Mononuclear cell (primary cell): ENCODE results near the gene CNPY4. TPM values are rescaled to one million over a fixed set of nuclear protein-coding genes. Genes with fewer than 3 reads are reported as not detected.

Experiments used
- H3K27me3 ChIP-seq: 2 replicates; pipeline ENCODE4 v1.6.0; 2011; ENCODE audit warnings: low read length, control low read depth; ENCODE audit not compliant: insufficient read depth
- H3K4me1 ChIP-seq: 2 replicates; pipeline ENCODE4 v1.5.1; 2011; ENCODE audit warnings: mild to moderate bottlenecking, low read length, control low read depth; ENCODE audit not compliant: insufficient read depth
- H3K4me3 ChIP-seq: 2 replicates; pipeline ENCODE4 v1.5.1; 2011; ENCODE audit warnings: mild to moderate bottlenecking, low read length, moderate library complexity
- H3K9me3 ChIP-seq: 2 replicates; pipeline ENCODE4 v1.5.1; 2011; ENCODE audit warnings: low read depth, mild to moderate bottlenecking, control low read depth, low read length
- total RNA-seq: library from RNA; depleted of rRNA; stranded (reverse); fragments of >200 nt; gene quantifications from one replicate; pipeline ENCODE4 v1.2.3, GENCODE V29; 2012

The CNPY4 gene
- total RNA-seq, 1 donor: 13.3 TPM

GRCh38 chr7:100088621-100089457 lies 30.6 kb upstream of the CNPY4 start, which contains the start of gene COPS6:
COPS6 (plus strand) TSS chr7:100088969; CDS start chr7:100088991, 22 bp downstream.
- Histone ChIP-seq H3K9me3 (no peaks in the 10 kb centered on the region), H3K4me3 (peak within 1 kb of the TSS; percentile 86), H3K4me1 (peaks cover 25% of the 10 kb centered on the region), H3K27me3 (no peaks in the 10 kb centered on the region)

GRCh38 chr7:100089458-100090196 lies 29.8 kb upstream of the CNPY4 start:
- no peaks in the 10 kb centered on the region for H3K9me3 ChIP-seq
- H3K4me3 ChIP-seq: peak overlapping the region; percentile 86
- peaks cover 25% of the 10 kb centered on the region for H3K4me1 ChIP-seq
- no peaks in the 10 kb centered on the region for H3K27me3 ChIP-seq

- no peak overlapping the region for H3K4me3 ChIP-seq
Measured at GRCh38 chr7:100090527-100091410, 28.7 kb upstream of the CNPY4 start.

GRCh38 chr7:100091411-100092181 lies 27.8 kb upstream of the CNPY4 start:
- Histone ChIP-seq H3K27me3 (no peaks in the 10 kb centered on the region), H3K4me1 (peaks cover 19% of the 10 kb centered on the region), H3K4me3 (no peak overlapping the region), H3K9me3 (no peaks in the 10 kb centered on the region)

More at GRCh38 chr7:100090527-100091410, 28.7 kb upstream of the CNPY4 start:
- H3K9me3 ChIP-seq: no peaks in the 10 kb centered on the region
- peaks cover 22% of the 10 kb centered on the region for H3K4me1 ChIP-seq
- H3K27me3 ChIP-seq: no peaks in the 10 kb centered on the region

- peaks cover 16% of the 10 kb centered on the region for H3K4me1 ChIP-seq
- H3K9me3 ChIP-seq: no peaks in the 10 kb centered on the region
- no peaks in the 10 kb centered on the region for H3K27me3 ChIP-seq
- no peak overlapping the region for H3K4me3 ChIP-seq
Measured at GRCh38 chr7:100093054-100093453, 26.4 kb upstream of the CNPY4 start.

GRCh38 chr7:100093498-100093897 lies 25.9 kb upstream of the CNPY4 start:
- Histone ChIP-seq H3K9me3 (no peaks in the 10 kb centered on the region), H3K4me1 (peaks cover 12% of the 10 kb centered on the region), H3K4me3 (no peak overlapping the region), H3K27me3 (no peaks in the 10 kb centered on the region)

GRCh38 chr7:100093925-100094486 lies 25.4 kb upstream of the CNPY4 start:
- no peak overlapping the region for H3K4me3 ChIP-seq
- no peaks in the 10 kb centered on the region for H3K9me3 ChIP-seq
- no peaks in the 10 kb centered on the region for H3K27me3 ChIP-seq
- peaks cover 12% of the 10 kb centered on the region for H3K4me1 ChIP-seq

- H3K4me3 ChIP-seq: no peak overlapping the region
- H3K4me1 ChIP-seq: peaks cover 15% of the 10 kb centered on the region
Measured at GRCh38 chr7:100095289-100095688, 24.1 kb upstream of the CNPY4 start.

GRCh38 chr7:100095704-100096103 lies 23.7 kb upstream of the CNPY4 start:
- no peaks in the 10 kb centered on the region for H3K27me3 ChIP-seq

More at GRCh38 chr7:100095289-100095688, 24.1 kb upstream of the CNPY4 start:
- no peaks in the 10 kb centered on the region for H3K9me3 ChIP-seq
- no peaks in the 10 kb centered on the region for H3K27me3 ChIP-seq

GRCh38 chr7:100098913-100099312 lies 20.5 kb upstream of the CNPY4 start:
- H3K27me3 ChIP-seq: no peaks in the 10 kb centered on the region
- H3K9me3 ChIP-seq: no peaks in the 10 kb centered on the region
- no peak overlapping the region for H3K4me3 ChIP-seq
- H3K4me1 ChIP-seq: peaks cover 25% of the 10 kb centered on the region

More at GRCh38 chr7:100095704-100096103, 23.7 kb upstream of the CNPY4 start:
- H3K4me3 ChIP-seq: no peak overlapping the region
- no peaks in the 10 kb centered on the region for H3K9me3 ChIP-seq
- H3K4me1 ChIP-seq: peaks cover 15% of the 10 kb centered on the region

- peaks cover 25% of the 10 kb centered on the region for H3K4me1 ChIP-seq
Measured at GRCh38 chr7:100099452-100099851, 20.0 kb upstream of the CNPY4 start.

GRCh38 chr7:100100420-100101015 lies 18.9 kb upstream of the CNPY4 start:
- no peaks in the 10 kb centered on the region for H3K27me3 ChIP-seq
- H3K9me3 ChIP-seq: no peaks in the 10 kb centered on the region
- H3K4me3 ChIP-seq: peak overlapping the region; percentile 86
- H3K4me1 ChIP-seq: peaks cover 25% of the 10 kb centered on the region

More at GRCh38 chr7:100099452-100099851, 20.0 kb upstream of the CNPY4 start:
- H3K27me3 ChIP-seq: no peaks in the 10 kb centered on the region
- H3K4me3 ChIP-seq: no peak overlapping the region
- H3K9me3 ChIP-seq: no peaks in the 10 kb centered on the region

- no peaks in the 10 kb centered on the region for H3K27me3 ChIP-seq
- peak within 1 kb of the TSS; percentile 86 for H3K4me3 ChIP-seq
- H3K9me3 ChIP-seq: no peaks in the 10 kb centered on the region
Measured at GRCh38 chr7:100101016-100101862, 18.2 kb upstream of the CNPY4 start, which contains the start of the genes AP4M1 and MCM7. AP4M1 (plus strand) TSS chr7:100101643; CDS start chr7:100101715, 72 bp downstream. MCM7 (minus strand) TSS chr7:100101397; CDS start chr7:100101294, 103 bp downstream.

More at GRCh38 chr7:100101016-100101862, 18.2 kb upstream of the CNPY4 start, which contains the start of the genes AP4M1 and MCM7:
- peaks cover 25% of the 10 kb centered on the region for H3K4me1 ChIP-seq
